K562 (cell line): ENCODE data around the gene GJA5.

ENCODE experiments used
- BRF2 ChIP-seq: IDR thresholded peaks from 3 replicates; pipeline ENCODE4 v1.6.1; 2011; ENCODE audit warnings: borderline replicate concordance, mild to moderate bottlenecking; ENCODE audit not compliant: insufficient read length, insufficient read depth
- CEBPB ChIP-seq: fragments of 450-650 bp; IDR thresholded peaks from 2 replicates; pipeline ENCODE4 v1.6.1; 2016; ENCODE audit warnings: missing genetic modification characterization, missing compliant biosample characterization
- CTCF ChIP-seq, 3 experiments: IDR thresholded peaks in 2 of 3; conservative IDR thresholded peaks in 1 of 3; 2 replicates each; pipeline ENCODE4 v1.5.1; 2011 to 2012; ENCODE audit warnings: low read length in 3 of 3, mild to moderate bottlenecking in 3 of 3, control low read depth in 2 of 3, improper control_type of control experiment in 1 of 3, inconsistent platforms in 1 of 3, low read depth in 1 of 3, mixed read lengths in 1 of 3, moderate library complexity in 1 of 3; ENCODE audit not compliant: insufficient read depth in 2 of 3
- FOXK1 ChIP-seq: sonication (generic); formaldehyde crosslinking; IDR thresholded peaks from 2 replicates; pipeline ENCODE4 v1.8.0; 2022; ENCODE audit warnings: missing genetic modification reagents, mild to moderate bottlenecking, borderline replicate concordance
- FOXP4 ChIP-seq: sonication (generic); formaldehyde crosslinking; IDR thresholded peaks from 2 replicates; pipeline ENCODE4 v1.8.0; 2022; ENCODE audit warnings: mild to moderate bottlenecking, missing genetic modification reagents, borderline replicate concordance
- HDAC2 ChIP-seq: fragments of 450-650 bp; IDR thresholded peaks from 2 replicates; pipeline ENCODE4 v1.6.1; 2016; ENCODE audit warnings: mild to moderate bottlenecking
- HDGF ChIP-seq: fragments of 450-650 bp; IDR thresholded peaks from 2 replicates; pipeline ENCODE4 v1.6.1; 2016
- PML ChIP-seq: IDR thresholded peaks from 2 replicates; pipeline ENCODE4 v1.6.1; 2012; ENCODE audit warnings: low read length, inconsistent platforms
- POLR2AphosphoS5 ChIP-seq: IDR thresholded peaks from 2 replicates; pipeline ENCODE4 v1.6.1; 2011; ENCODE audit warnings: mild to moderate bottlenecking, low read depth, low read length, moderate library complexity; ENCODE audit not compliant: control insufficient read depth, insufficient read depth
- RAD21 ChIP-seq, 2 experiments: fragments of 250-450 bp in 1 of 2; fragments of 450-650 bp in 1 of 2; sonication (Bioruptor Pico) in 1 of 2; formaldehyde crosslinking in 1 of 2; IDR thresholded peaks in 1 of 2; conservative IDR thresholded peaks in 1 of 2; 2 replicates each; pipeline versions ENCODE4 v1.4.0 to v1.8.0; 2020 to 2022; ENCODE audit warnings: mild to moderate bottlenecking in 2 of 2, moderate library complexity in 1 of 2
- SMC3 ChIP-seq: conservative IDR thresholded peaks from 2 replicates; pipeline ENCODE4 v1.6.1; 2011; ENCODE audit warnings: low read depth, low read length, improper control_type of control experiment; ENCODE audit not compliant: insufficient read depth
- STAT6 ChIP-seq: sonication (generic); formaldehyde crosslinking; IDR thresholded peaks from 2 replicates; pipeline ENCODE4 v1.8.1; 2023; ENCODE audit warnings: mild to moderate bottlenecking, missing genetic modification reagents
- YY1 ChIP-seq, 3 experiments: IDR thresholded peaks; 2 replicates each; pipeline ENCODE4 v1.6.1; 2011; ENCODE audit warnings: low read length in 2 of 3, mild to moderate bottlenecking in 2 of 3, moderate library complexity in 2 of 3, borderline replicate concordance in 1 of 3, control low read depth in 1 of 3, low read depth in 1 of 3; ENCODE audit not compliant: insufficient read depth in 3 of 3, insufficient replicate concordance in 2 of 3, control insufficient read depth in 1 of 3, insufficient read length in 1 of 3; ENCODE audit errors: extremely low read depth in 1 of 3
- ZBTB40 ChIP-seq, 2 experiments: fragments of 450-650 bp in 1 of 2; sonication (generic) in 1 of 2; formaldehyde crosslinking in 1 of 2; IDR thresholded peaks; 2 replicates each; pipeline versions ENCODE4 v1.7.1 to v1.9.0; 2016 to 2022; ENCODE audit warnings: inconsistent platforms in 1 of 2, mild to moderate bottlenecking in 1 of 2, missing genetic modification reagents in 1 of 2

GRCh38 chr1:147757015-147757990 lies 3.1 kb downstream of the GJA5 start:
- TF ChIP-seq RAD21 (CRISPR knock-in tag; conservative IDR thresholded peaks at IDR 0.05 in 1 of 2, IDR thresholded peaks at IDR 0.05 in 1 of 2) (no peak), STAT6 (CRISPR knock-in tag) (no peak), SMC3 (no peak), HDAC2 (no peak), PML (no peak), POLR2AphosphoS5 (no peak), HDGF (no peak), YY1 (IDR thresholded peaks at IDR 0.05; ENCODE audit: borderline replicate concordance in 1 of 3, control insufficient read depth in 1 of 3, extremely low read depth in 1 of 3, insufficient read depth in 3 of 3, insufficient read length in 1 of 3, insufficient replicate concordance in 2 of 3, low read depth in 1 of 3, low read length in 2 of 3) (no peak), ZBTB40 (IDR thresholded peaks at IDR 0.05) (no peak), ZBTB40 (CRISPR knock-in tag; IDR thresholded peaks at IDR 0.05) (no peak), CTCF (IDR thresholded peaks at IDR 0.05 in 2 of 3, conservative IDR thresholded peaks at IDR 0.05 in 1 of 3; ENCODE audit: insufficient read depth in 2 of 3, low read depth in 1 of 3, low read length in 3 of 3) (no peak), FOXP4 (CRISPR knock-in tag) (no peak), BRF2 (no peak), CEBPB (no peak), FOXK1 (CRISPR knock-in tag) (no peak)
